GM19328 (cell line): Measurements from ENCODE around the gene PSMC5.

ENCODE experiments used
- ATAC-seq: cut with Tn5 transposase; IDR thresholded peaks from one replicate; pipeline ENCODE4 v1.9.1; 2021; ENCODE audit warnings: mild to moderate bottlenecking, moderate library complexity; ENCODE audit not compliant: unreplicated experiment

Gene PSMC5

DNA sequence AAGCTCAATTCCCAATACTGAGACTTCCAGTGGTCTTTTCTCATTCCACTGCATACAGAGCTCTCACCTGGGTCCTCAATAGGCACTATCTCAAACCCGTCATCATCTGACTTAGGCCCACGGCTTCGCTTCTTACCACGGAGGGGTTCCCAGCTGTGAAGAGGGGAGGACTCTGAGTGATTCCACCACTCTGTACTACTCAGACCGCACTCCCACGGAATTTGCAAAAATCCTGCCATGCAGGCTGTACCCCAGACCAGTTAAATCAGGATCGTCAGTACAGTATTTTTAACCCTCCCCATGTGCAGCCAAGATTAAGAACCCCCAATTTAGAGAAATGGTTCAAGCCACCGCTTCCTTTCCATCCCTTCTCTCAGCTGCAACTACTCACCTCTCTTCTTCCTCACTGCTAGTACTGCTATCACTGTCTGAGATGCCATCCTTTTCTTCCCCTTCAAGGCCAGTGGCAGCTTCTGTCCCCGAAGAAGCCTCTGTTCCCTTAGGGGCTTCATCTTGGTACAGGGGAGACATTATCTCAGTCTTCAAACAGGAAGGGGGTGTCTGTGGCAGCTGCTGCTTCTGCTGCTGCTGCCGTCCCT lies 6.2 kb upstream of the PSMC5 start:
- ATAC-seq: no peak

DNA sequence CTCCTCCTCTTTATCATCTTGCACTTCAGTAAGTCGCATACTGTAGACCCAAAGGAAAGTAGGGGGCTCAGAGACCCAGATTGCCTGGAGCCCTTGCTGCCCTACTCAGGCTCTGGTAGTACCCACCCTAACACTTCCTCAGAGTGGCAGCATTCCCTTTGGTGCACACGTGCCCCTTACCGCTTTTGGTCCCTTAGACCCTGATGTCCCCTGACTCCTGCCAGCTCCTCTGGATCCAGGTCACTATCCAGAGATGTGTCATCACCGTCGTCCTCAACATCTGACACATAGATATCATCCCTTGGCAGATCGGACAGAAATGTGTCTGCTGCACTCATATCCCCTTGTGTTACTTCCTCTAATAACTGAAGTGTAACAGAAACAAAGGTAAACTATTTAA lies 5.4 kb upstream of the PSMC5 start:
- no peak for ATAC-seq

DNA sequence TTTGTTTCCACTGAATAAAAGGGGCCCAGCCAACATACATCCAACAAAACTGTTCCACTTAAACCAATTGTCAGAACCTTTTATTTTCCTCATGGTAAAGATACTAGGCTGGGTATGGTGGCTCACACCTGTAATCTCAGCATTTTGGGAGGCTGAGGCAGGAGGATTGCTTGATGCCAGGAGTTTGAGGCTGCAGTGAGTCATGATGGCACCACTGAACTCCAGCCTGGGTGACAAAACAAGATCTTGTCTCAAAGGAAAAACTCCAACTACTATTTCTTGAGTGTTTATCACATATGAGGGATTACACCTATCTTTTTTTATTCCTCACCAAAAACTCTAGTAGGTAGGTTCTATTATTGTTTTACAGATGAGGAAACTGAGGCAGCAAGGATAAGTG lies 4.7 kb upstream of the PSMC5 start:
- no peak for ATAC-seq

DNA sequence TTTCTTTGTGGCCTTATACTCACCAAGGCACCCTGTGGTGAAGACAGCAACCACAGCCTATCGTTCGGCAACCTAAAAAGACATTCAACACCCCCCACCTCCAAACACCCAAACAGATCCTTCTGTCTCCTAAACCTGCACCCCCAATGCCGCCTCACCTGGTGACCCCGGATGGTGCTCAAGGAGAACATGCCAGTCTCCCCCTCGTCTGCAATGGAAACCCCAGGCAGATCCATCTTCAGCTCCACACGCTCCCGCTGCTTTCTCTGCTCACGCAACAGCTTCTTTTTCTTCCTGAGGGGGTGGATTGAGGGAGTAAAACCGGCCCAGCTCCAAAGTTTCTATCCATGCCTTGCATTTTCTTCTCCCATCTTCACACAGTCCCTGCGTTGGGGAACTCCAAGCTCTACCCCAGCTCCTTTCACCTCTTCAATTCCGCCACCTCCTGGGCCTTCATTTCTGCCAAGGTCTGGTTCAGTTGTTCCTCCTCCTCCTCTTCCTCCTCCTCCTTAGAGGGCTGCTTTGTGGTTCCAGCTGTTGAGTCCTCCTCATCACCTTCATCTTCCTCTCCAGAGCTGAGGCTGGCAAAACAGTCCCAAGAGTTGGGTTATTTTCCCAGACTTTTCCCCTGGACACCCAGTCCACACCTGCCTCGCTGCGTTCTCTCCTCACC lies 3.4 kb upstream of the PSMC5 start:
- no peak for ATAC-seq

DNA sequence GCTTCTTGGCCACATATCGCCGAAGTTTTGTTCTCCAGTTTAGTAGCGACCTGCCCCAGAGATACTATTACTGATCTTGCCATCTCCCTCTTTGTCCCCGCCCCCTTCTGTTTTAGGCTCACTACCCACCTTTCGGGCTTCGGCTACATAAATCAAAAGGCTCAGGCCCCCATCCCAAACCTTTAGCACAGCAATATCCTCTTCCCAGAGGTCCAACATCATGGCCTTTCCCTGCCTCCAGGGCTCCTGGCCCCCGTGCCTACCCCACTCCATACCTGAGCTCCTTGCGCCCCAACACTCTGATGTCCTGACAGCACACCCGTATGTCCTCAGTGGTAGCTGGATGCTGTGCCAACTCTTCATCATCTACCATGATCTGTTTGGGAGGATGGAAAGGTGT lies 2.9 kb upstream of the PSMC5 start:
- ATAC-seq: no peak

DNA sequence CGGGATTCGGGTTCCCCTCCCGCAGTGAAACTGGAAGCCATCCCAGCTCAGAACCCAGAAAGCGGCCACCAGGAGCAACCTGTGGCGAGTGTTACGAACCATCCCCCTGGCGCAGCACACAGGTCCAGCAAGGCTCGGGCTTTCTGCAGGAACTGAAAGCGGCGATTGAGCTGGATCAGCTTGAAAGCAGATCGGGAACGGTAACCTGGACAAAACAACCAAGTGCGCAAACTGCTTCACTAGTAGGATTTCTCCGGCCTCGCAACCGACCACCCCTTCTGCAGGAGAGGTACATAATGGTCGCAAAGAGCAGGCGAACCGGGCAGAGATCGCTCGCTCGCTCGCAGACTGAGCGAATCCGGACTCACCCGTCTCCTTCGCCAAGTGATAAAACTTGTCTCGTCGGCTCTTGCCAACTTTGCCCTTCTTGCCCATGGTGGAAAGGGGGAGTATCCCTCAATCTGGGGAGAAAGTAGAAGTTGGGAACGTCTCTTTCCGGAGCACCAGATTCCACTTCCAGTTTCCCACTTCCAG lies 696 bp upstream of the PSMC5 start:
- ATAC-seq: no peak

DNA sequence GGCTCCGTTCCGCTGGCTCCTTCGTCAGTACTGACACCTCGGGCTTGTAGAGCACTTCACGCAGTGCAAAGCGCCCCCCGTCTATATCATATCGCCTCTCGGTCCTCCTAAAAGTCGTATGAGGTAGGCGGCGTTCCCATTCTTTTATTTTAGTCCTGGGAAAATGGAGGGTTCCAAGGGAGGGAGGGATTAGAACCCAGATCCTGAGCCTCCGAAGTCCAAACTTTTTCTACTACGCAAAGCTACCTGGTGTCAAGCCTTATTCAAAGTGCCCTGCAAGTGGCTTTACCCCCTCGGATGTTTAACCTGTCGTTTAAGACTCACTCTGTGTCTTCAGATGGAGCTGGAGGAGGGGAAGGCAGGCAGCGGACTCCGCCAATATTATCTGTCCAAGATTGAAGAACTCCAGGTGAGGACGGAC lies 580 bp downstream of the PSMC5 start:
- no peak for ATAC-seq

DNA sequence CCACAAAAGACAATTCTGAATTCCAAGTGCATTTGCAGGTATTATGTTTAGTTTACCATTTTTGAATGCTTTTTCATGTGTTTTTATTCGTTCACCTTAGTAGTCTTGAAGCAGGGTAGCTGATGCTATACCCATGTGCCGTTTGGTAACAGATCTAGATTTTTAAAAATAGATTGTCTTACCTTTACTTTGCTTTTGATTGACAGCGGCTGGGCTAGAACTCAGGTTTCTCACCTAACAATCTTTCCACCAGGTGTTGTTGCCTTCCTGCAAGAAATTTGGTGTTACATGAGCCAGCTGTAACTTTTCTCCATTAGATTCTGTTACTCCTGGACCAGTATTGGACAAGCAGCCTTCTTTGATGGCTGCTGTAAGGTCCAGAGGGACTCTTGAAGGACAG lies 1.7 kb downstream of the PSMC5 start:
- ATAC-seq: no peak

DNA sequence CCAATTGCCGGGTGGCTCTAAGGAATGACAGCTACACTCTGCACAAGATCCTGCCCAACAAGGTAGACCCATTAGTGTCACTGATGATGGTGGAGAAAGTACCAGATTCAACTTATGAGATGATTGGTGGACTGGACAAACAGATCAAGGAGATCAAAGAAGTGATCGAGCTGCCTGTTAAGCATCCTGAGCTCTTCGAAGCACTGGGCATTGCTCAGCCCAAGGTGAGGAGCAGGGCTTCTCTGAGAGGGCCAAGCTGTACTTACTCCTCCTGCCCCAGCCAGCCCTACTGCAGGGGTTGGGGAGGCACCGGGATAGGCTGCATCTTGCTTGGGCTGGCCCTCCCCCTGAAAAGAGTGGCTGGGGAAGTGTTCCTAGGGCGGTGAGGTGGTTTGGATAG lies 3.0 kb downstream of the PSMC5 start:
- no peak for ATAC-seq

DNA sequence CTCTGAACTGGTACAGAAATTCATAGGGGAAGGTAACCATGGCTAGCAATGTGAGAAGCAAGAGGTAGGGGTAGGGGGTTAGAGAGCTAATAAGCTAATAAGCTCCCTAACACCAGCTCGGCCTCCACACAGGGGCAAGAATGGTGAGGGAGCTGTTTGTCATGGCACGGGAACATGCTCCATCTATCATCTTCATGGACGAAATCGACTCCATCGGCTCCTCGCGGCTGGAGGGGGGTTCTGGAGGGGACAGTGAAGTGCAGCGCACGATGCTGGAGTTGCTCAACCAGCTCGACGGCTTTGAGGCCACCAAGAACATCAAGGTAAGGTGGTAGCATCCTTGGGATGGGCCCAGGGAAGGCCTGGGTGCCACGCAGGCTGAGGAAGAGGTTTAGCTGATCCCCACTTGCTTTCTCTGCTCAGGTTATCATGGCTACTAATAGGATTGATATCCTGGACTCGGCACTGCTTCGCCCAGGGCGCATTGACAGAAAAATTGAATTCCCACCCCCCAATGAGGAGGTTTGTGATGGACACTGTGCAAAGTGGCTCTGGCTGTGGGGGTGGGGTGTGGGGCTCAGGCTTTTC lies 3.8 kb downstream of the PSMC5 start:
- ATAC-seq: no peak

DNA sequence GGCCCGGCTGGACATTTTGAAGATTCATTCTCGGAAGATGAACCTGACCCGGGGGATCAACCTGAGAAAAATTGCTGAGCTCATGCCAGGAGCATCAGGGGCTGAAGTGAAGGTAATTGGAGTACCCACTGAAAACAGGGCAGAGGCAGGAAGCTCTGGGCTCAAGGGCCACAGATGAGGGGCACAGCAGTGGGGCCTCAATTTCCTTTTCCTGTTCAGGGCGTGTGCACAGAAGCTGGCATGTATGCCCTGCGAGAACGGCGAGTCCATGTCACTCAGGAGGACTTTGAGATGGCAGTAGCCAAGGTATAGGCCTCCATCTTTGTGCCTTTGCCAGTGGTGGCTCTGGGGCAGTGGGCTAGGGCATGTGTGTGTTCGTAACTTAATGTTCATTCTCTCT lies 4.3 kb downstream of the PSMC5 start:
- ATAC-seq: no peak

DNA sequence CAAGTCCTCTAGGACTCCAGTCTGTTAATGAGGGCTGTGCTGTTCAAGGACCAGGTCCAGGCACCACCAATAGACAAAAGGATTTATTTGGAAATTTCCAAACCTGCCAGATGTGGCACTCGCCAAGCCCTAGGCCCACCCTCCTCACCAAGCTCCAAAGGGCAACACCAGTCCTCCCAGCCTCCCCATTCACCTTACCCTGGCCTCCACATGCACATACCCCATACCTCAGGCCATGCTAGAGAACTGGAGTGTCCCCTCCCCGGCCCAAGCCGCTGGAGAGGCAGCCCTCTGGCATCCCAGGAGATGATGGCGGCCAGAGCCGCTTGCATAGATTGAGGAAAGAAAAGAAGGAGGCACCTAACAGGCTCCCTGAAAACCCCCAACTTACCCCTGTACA lies 4.8 kb downstream of the PSMC5 start:
- ATAC-seq: no peak

DNA sequence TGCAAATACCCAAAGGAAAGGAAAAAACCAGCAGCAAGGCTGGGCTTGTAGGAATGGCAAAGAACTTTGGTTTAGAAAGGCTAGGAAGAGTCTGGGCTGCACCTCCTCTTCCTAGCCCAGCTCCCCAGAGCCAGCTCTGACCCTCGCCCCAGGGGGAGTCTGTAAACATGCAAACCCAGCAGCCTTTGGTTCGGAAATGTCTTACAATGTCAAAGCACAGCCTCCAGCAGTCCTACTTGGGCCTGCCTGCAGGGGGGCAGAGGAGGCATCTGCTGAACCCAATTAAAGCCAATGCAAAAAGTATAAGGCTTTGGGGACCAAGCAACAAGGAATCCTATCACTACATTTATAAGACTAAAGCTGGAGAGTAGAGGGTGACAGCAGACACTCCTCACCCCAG lies 5.2 kb downstream of the PSMC5 start:
- ATAC-seq: no peak

DNA sequence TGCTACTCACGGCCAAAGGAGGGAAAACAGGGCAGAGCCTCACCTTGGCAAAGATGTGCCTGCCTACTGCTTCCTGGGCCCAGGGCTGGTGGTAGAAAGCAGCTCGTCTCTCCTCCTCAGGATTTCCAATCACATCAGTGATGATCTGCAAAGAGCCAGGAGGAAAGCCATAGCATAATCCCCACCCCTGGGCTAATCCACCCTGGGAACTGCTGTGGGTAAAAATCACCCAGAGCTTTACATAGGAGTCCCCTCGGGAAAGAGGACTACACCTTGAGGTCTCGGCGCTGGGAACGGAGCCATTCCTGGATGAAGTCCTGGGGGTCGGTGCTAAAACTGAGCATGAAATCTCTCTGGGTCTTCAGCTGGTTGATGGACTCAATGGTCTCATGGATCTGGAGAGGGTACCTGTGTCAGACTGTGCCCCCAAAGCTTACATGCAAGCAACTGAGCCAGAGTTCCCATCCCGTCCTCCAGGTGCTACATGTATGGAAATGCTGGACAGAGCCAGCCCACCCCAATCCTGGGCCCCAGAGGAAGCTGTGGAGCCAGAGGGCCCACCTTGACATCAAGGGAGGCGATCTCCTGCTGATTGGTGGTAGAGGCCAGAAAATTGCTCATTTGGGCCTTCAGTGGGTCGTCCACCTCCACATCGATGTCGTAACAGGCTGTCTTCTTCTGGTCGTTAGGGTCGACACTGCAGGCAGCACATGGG lies 6.0 kb downstream of the PSMC5 start:
- ATAC-seq: no peak

DNA sequence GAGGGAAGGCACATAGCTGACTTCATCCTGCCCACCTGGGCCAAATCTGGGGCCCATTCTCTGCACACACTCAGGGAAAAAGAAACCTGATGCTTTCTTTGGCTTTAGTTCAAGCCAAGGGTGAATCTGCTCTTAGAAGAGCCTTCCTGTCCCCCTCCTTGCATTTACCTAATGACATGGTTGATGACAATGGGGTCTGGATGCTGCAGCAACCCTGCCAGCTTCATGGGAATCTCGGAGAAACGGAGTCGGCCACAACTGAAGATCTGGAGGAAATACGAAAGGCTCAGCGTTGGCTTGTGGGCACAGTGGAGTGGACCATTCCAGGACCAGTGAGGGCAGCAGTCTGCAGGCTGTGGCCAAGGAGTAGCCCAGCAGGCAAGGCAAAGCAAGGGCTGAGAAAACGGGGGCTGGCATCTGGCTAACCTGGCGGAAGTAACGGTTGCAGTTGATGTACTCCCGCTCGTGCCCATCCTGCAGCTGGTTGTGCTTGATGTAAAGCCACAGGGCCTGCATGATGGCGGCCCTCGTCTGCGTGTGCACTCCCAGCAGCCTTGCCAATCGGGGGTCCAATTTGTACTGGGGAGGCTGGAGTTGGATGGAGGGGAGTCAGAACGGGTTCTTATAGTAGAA lies 6.6 kb downstream of the PSMC5 start:
- ATAC-seq: no peak

DNA sequence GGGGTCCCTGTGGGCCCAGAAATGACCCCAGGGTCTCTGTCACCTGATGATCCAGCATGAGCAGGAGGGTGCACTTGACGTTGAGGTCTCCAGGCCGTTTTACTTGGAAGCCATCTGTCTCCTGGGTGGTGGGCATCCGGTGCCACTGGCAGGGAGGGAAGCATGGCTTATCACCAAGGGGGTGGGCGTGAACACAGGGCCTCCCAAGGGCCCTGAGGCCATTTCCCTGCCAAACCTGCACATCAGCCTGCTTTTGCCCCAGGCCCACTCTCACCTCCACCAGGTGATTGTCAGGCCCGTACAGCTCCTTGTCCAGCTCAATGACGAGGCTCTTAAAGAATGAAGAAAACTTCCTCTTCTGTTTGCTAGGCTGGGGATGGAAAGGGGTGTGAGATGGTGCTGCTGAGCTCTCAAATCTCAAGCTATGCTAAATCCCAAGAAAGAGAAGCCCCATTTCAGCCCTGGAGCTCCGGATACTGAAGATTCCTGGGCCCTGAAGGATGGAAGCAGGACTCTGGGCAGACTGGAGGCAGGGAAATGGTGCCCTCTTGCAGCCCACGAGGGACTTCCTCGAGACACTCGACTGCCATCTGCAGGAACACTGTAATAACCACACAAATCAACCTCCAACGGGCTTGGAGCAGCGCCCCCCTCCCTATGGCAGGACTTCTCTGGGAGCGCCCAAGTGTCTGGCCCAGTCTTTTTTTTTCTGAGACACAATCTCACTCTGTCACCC lies 7.4 kb downstream of the PSMC5 start:
- peak; percentile 53 for ATAC-seq

DNA sequence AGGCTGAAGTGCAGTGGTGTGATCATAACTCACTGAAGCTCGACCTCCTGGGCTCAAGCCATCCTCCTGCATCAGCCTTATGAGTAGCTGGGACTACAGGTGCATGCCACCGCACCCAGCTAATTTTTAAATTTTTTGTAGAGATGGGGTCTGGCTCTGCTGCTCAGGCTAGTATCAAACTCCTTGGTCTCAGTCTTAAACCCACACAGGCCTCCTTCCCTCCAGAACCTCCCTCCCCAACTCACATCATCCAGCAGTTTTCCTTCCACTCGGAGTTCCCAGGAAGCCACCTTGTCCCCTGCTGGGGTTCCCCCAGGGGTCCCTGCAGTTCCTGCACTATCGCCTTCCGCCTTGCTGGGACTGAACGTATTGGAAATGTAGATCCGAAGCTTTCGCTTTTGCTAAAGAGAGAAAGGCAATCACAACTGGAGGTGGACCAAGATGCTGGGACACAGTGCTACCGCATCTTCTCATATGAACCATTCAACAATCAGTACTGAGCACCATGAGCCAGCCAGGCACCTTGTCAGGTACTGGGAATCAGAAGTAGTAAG lies 8.0 kb downstream of the PSMC5 start:
- no peak for ATAC-seq

DNA sequence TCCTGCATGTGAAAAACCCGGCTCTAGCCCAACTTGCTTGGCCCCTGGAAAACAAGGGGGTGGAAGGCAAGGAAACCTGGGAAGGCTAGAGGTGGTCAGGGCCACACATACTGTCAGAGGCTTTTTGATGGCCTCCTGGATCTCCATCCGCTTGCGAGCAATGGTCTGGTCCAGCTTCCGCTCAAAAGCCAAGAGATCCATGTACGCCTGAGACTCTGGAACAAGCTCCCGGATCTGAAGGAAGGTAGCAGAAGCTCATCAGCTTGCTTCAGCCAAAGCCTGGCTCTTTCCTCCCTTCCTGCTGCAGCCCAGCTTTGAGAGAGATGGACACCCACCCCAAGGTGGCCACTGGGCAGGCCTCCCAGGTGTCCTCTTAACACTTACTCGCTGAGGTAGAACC lies 9.6 kb downstream of the PSMC5 start:
- ATAC-seq: no peak

DNA sequence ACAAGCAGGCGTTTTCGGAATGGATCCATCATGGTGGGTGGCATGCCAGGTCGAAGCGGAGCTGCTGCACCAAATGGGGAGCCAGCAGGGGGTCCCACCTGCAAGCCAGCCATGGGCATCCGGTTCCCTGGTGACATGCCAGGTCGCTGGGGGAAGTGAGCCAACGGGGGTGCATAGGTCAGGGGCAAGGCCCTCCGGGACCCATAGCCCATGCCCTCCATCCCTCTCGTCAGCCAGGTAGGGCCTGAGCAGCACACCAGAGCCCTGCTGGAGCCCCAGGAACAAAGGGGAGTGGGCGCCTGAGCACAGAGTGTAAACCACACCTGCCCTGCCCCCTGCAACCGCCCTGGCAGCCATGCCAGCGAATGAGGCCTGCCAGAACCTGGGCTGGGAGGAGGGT lies 10.2 kb downstream of the PSMC5 start:
- no peak for ATAC-seq

DNA sequence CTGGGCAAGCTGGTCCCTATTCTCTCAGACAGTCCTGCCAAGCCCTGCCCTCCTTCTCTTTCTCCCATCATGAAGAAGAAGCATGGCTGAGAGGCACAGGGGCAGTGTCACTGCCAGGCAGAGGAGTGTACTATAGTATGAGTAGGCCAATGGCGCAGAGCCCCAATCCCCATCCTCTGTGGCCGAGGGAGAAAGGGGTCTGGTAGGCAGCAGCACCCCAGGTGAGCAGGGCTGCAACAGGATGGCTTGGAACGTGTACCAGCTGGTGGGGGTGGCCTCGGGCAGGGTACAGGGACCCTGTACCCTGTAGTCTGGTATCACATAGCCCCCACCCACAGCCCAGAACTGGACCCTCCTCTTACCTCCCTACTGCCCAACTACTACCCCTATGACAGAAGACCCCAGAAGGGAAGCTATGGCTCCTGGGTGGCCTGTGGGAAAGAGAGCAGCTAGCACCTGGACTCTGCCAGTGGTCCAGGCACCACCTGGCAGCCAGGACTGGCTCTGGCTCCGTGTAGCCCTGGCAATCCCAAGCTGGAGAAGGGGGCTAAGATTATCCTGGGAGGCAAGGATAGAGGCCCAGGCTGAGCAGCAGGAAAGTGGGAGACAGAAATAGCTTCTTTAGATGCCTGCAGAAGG lies 10.8 kb downstream of the PSMC5 start:
- no peak for ATAC-seq
